ENCODE data around the gene FLT1. TPM values are rescaled to one million over a fixed set of nuclear protein-coding genes. Genes with fewer than 3 reads are reported as not detected.

The FLT1 gene
- polyA plus RNA-seq, 2 of the 4 experiments (the other 2 are of a cell fraction) = not detected

- ATAC-seq (no peak), DNase-seq (ENCODE audit: low read depth in 1 of 2, low spot score in 1 of 2) (no peak), FAIRE-seq (no peak)
- Histone ChIP-seq H3K27ac (no peak overlapping the region), H3K4me3 (no peak overlapping the region), H3K9me3 (no peaks in the 10 kb centered on the region), H3K4me1 (no peaks in the 10 kb centered on the region), H3K4me2 (no peak overlapping the region)
- 60% methylated on average over 1 of the region's 1 CpG for whole genome bisulfite sequencing (ENCODE audit: missing lambda C conversion rate)
- ChIA-PET POLR2A (no interaction called here), CTCF (no interaction called here)
- no peak for TF ChIP-seq TP53 (CRISPR knock-in tag; IDR thresholded peaks at IDR 0.05)
- no peak for TF ChIP-seq HMGXB4 (CRISPR knock-in tag; IDR thresholded peaks at IDR 0.05; ENCODE audit: borderline replicate concordance)
- TF ChIP-seq ELK1 (IDR thresholded peaks at IDR 0.05; ENCODE audit: low read depth, low read length) = no peak
- no peak for TF ChIP-seq SMC3 (IDR thresholded peaks at IDR 0.05)
Observed at GRCh38 chr13:28510542-28510941, 15.6 kb upstream of the FLT1 start.

GRCh38 chr13:28510066-28510465 lies 15.1 kb upstream of the FLT1 start:
- H3K4me2 ChIP-seq = no peak overlapping the region
- ChIA-PET CTCF (no interaction called here), POLR2A (no interaction called here)
- ATAC-seq (no peak), FAIRE-seq (no peak), DNase-seq (ENCODE audit: low read depth in 1 of 2, low spot score in 1 of 2) (no peak)
- H3K4me3 ChIP-seq = no peak overlapping the region
- H3K27ac ChIP-seq = no peak overlapping the region
- H3K4me1 ChIP-seq = no peaks in the 10 kb centered on the region
- TF ChIP-seq EHMT2 (IDR thresholded peaks at IDR 0.05; ENCODE audit: low read depth) = no peak
- TF ChIP-seq ZNF302 (CRISPR knock-in tag; IDR thresholded peaks at IDR 0.05) = no peak
- no peak for TF ChIP-seq RARB (CRISPR knock-in tag; IDR thresholded peaks at IDR 0.05)
- no peak for TF ChIP-seq EP300 (IDR thresholded peaks at IDR 0.05)
- no peak for TF ChIP-seq PBX3 (IDR thresholded peaks at IDR 0.05)
- H3K9me3 ChIP-seq = no peaks in the 10 kb centered on the region

- POLR2A ChIA-PET = no interaction called here
- no peak for FAIRE-seq
- H3K4me2 ChIP-seq = no peak overlapping the region
- TF ChIP-seq RARB (CRISPR knock-in tag; IDR thresholded peaks at IDR 0.05) (no peak), E2F6 (IDR thresholded peaks at IDR 0.05; ENCODE audit: borderline replicate concordance, low read depth) (no peak), MAZ (IDR thresholded peaks at IDR 0.05; ENCODE audit: borderline replicate concordance, low read depth, low read length) (no peak), RFX5 (IDR thresholded peaks at IDR 0.05) (no peak), PBX3 (IDR thresholded peaks at IDR 0.05) (no peak), HOXA7 (CRISPR knock-in tag; IDR thresholded peaks at IDR 0.05) (no peak), CEBPB (IDR thresholded peaks at IDR 0.05) (no peak), REST (IDR thresholded peaks at IDR 0.05) (no peak), ELK1 (IDR thresholded peaks at IDR 0.05; ENCODE audit: low read depth, low read length) (no peak), RCOR1 (IDR thresholded peaks at IDR 0.05; ENCODE audit: low read depth, low read length) (no peak), ESRRA (IDR thresholded peaks at IDR 0.05; ENCODE audit: borderline replicate concordance, low read length) (no peak), NPAS2 (CRISPR knock-in tag; IDR thresholded peaks at IDR 0.05; ENCODE audit: borderline replicate concordance) (no peak), BCL3 (IDR thresholded peaks at IDR 0.05) (no peak)
Observed at GRCh38 chr13:28505543-28506135, 10.7 kb upstream of the FLT1 start.

More at GRCh38 chr13:28505543-28506135, 10.7 kb upstream of the FLT1 start:
- H3K4me3 ChIP-seq = no peak overlapping the region
- WGBS (ENCODE audit: missing lambda C conversion rate) = 8% methylated on average over 6 of the region's 7 CpGs
- no peak for DNase-seq (ENCODE audit: low read depth in 1 of 2, low spot score in 1 of 2)
- CTCF ChIA-PET = no interaction called here
- no peak overlapping the region for H3K27ac ChIP-seq
- ATAC-seq = no peak
- H3K4me1 ChIP-seq = no peaks in the 10 kb centered on the region
- no peaks in the 10 kb centered on the region for H3K9me3 ChIP-seq

Data from A549 (cell line).